Stimulated activated CD8-positive, alpha-beta memory T cell treated with anti-CD3 and anti-CD28 coated beads, Interleukin-12 subunit alpha, Interleukin-12 subunit beta, amount 100 ng/mL, for 24 hours (primary cell): ENCODE data around the gene POU2AF1.
A peak's percentile ranks its signal among the peaks of the same experiment; 100 is the strongest.

Experiments used
- DNase-seq: peaks from one replicate; pipeline ENCODE4 v3.0.0-alpha.2; 2020; ENCODE audit errors: extremely low read depth

POU2AF1 gene

DNA sequence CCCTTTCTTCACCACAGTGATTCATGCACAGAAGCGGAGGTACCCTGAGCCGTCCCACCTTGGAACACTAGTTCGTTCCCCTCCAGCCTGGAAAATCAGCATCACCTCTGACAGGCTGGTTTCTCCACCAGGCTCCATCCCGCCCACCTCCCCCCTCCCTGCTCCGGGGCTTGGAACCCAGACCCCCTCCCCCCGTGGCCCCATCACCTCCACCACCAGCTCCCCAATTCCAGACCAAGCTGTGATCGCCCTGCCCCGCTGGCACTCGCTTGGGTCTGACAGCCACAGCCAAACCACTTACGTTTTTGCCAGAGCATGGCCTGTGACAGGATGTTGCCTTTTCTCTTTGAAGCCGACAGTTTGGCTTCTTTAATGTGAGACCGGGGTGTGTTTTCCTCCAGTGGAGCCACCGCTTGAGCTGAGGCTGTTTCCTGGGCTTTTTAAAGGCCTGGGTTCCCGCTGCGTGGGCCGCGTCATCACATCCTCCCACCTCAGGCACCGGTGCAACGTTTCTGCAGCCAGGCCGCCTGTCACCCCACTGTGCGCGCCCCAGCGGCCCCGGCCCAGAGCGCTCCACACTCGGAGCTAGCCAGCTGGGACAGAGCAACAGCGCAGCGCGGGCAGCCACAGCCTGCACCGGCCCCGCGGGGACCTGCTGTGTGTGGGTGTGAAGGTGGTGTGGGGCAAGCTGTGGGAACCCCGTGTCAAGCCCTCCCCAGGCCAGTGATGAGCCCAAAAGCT, at the start of gene POU2AF1:
Gene POU2AF1, minus strand, starts transcription at position 415 of the 741 bp plus-strand sequence. Its CDS starts 98 bp downstream, at position 317.
- peak; percentile 58 for DNase-seq

- DNase-seq, result no peak
Measured at GRCh38 chr11:111428113-111428876, 49.2 kb upstream of the POU2AF1 start.

DNA sequence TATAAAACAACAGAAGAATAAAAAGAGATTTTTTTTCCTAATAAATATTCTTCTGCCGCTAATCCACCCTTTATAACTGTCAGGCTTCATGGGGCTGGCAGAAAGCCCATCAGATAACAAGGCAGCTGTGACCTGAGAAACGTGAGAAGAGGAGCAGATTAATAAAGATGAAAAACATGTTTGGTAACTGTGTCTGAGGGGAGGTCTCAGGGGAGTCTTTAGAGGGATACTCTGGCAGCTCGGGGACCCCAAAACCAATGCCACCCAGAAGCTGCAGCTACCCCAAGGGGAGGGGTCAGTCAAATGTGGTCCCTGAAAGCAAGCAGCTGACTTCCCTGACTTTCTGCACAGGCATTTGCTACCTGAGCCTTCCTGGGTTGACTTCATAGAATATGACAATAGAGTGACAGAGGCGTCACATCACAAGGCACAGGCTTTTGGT, 48.4 kb upstream of the POU2AF1 start:
- DNase-seq, result no peak

DNA sequence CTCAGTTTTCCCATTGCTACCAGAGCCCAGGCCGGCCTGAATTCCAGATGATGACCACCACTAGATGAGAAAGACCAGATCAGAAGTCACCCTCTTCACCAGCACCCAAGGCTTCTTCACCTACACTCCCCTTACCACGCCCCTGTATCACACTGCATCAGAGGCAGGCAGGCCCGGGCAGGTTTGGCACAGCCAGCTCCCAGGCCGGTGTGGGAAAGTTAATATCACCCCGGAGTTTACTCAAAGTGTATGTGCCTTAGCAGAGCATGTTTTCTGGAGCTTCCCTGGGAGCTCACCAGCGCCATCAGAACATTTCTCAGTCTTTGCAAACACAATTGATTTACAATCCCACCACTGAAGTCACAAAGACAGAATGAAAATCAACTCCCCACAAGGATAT, 47.5 kb upstream of the POU2AF1 start:
- no peak for DNase-seq

- no peak for DNase-seq
Measured at GRCh38 chr11:111423250-111423615, 44.2 kb upstream of the POU2AF1 start.

- DNase-seq, result peak; percentile 32
Measured at GRCh38 chr11:111422494-111423249, 43.6 kb upstream of the POU2AF1 start.

GRCh38 chr11:111421251-111421650, 42.2 kb upstream of the POU2AF1 start:
- no peak for DNase-seq

- no peak for DNase-seq
Measured at GRCh38 chr11:111419641-111420327, 40.7 kb upstream of the POU2AF1 start.

DNA sequence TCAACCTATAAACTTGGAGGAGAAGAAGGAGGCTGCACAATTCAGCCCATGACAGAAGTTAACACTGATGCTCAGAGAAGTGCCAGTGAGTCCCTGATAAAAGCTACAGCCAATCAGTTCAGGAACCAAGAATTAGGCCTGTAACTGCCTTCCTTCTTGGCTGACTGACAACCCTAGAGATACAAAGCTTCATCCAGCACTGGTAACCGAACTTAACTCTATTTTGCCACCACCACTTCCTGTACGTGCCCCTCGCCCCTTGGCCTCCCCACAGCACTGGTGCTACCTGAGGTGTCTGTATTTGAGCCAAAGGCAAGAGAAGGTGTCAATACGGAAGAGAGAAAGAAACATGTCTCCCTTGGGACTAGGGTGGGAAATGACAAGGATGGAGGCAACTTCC, 40.1 kb upstream of the POU2AF1 start:
- no peak for DNase-seq

DNA sequence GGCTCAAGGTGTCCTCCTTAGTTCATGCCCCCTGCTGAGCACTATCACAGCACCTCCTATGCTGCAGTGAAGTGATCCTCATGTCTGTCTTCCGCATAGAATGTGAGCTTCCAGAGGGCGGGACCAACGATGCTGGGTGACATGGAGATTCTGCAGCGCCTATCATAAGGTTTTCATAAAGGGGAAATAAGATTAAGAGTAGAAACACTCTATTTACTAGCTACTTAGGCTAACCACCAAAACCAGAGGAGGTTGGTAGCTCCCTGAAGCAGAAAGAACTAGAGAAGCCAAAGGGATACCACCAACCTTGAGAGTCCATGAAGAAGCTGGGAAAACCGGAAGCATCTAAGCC, 39.3 kb upstream of the POU2AF1 start:
- no peak for DNase-seq

DNA sequence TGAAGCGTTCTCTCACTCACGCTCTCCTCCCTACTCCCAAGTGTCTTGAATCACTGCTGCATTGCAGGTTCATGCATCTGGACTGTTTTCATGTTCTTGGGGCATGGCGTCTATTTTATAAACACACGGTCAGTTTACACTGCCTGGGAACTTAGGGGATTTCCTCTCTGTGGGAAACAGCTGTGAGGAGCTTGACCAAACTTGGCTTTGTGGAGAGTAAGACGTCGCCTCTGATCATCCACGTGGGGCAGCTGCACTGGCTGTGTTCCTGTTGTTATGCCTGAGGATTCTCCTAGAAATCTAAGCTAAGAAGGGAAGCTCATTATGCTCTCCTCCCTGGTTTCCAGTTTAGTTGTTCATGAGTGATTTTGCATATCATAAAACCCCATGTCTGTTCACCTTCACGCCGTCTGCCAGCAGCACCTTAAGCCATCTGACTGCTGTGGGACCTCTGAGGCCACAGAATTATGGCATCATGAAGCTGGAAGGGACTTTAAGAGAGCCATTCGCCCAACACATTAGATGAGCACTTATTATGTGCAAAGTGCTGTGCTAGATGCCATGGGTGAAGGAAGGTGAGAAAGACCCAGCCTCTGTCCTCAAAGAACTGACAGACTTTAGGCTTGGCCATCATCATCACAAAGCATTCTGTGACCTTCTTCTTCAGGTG, 38.8 kb upstream of the POU2AF1 start:
- DNase-seq, result no peak

GRCh38 chr11:111417011-111417765, 38.1 kb upstream of the POU2AF1 start:
- no peak for DNase-seq

DNA sequence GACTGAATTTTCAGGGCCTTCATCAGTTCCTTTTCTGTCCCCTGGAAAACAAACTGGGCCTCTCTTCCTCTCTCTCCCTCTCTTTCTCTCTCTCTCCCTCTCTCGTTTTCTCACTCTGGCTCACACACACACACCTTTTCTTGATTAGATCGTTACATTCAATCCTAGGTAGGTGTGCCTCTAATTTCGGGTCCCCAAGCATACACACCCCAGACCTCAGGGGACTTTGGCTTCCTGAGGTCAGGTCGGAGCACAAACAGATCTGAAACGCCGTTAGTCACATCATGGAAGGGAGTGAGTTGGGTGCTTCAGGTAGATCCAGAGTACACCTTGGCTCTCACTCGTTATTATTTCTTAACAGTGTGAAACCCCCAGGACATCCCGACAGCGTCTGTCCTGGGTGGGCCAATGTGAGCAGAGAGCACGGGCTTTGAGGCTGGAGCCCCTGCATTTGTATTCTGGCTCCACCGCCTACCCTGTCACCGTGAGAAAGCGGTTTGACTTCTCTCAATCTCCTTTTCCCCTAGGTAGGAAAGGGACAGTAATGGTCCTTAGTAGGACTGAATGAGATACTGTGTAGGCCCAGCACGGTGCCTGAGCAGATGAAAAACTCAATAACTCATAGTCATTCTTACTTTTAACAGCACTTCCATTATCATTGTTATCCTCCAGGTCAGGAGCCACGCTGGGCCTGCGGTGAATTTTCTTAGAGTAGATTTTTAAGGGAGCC, 37.3 kb upstream of the POU2AF1 start:
- DNase-seq, result no peak

GRCh38 chr11:111414936-111415335, 35.9 kb upstream of the POU2AF1 start:
- DNase-seq, result no peak

- DNase-seq, result no peak
Measured at GRCh38 chr11:111414267-111414931, 35.3 kb upstream of the POU2AF1 start.

- DNase-seq, result no peak
Measured at GRCh38 chr11:111413849-111414248, 34.8 kb upstream of the POU2AF1 start.

DNA sequence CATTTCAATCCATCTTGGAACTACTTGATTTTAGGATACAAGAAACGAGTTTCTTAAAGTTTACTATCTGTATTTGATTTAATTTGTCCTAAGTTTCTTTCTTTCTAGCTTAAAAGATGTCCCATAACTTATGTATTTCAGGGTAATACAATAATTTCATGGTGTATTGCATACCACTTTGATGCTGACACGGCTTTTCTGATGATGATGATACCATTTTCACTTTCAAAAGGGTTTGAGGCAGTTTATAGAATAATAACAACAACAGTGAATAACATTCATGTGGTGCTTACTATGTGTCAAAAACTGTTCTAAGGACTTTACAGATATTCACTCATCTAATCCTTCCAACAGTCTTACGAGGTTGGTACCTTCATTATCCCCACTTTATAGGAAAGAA, 33.2 kb upstream of the POU2AF1 start:
- DNase-seq, result no peak

DNA sequence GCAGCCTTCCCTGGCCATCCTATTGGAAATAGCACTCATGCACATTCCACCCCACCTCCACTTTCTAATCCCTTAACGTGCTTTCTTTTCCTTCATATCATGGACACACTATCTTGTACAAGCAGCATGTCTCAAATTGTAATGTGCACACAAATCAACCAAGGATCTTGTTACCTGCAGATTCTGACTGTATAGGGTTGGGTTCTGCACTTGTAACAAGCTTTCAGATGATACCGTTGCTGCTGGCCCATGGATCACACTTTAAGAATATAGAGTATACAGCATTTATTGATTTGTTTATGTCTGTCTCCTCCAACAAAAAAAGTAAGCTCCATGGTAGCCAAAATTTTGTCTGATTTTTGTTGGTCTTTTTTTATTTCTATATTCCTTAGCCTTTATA, 32.4 kb upstream of the POU2AF1 start:
- no peak for DNase-seq

GRCh38 chr11:111410951-111411350, 31.9 kb upstream of the POU2AF1 start:
- no peak for DNase-seq
